ENCODE measurements around the gene CYTH1. TPM values are rescaled to one million over a fixed set of nuclear protein-coding genes. Genes with fewer than 3 reads are reported as not detected.

The CYTH1 gene
- total RNA-seq, 1 experiment from 2014 or later = 9.7 TPM

DNA sequence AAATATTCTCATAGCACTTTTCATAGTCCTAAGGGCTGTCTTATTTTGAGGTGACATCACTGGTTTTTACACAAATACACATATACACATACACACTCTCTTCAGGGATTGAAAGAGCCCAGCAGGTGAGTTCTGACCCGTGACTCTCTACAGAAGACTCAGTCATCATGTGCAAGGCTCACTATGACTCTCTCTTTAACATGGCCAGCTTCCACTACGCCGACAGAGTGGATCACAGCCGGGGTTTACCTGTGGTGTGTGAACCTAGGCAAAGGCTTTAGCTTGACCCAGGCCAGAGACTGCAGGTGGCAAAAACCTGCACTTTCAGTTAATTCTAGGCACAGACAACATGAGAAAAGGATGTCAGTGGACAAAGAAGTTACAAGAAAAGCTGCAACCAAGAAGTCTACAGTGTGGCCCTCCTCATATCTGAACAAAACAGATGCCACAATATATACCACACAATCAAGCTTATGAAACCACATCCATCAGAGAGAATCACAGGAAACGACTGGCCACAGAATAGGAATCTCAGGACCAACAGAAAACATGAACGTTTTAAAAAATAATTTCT is 56.5 kb downstream of the CYTH1 start:
- no peak overlapping the region for H2BK15ac ChIP-seq (ENCODE audit: low read depth, low read length)
- H2BK120ac ChIP-seq (ENCODE audit: low read depth, low read length, poor library complexity, severe bottlenecking) = no peak overlapping the region
- no peak overlapping the region for H3K27ac ChIP-seq (ENCODE audit: insufficient read length, low read depth, low read length)
- Mint-ChIP-seq H3K9me3 (no peaks in the 10 kb centered on the region), H3K27ac (no peak overlapping the region), H3K4me3 (no peak overlapping the region), H3K36me3 (ENCODE audit: insufficient read depth in 1 of 3, low read depth in 3 of 3) (no peaks in the 10 kb centered on the region), H3K4me1 (peaks cover 45 to 53% of the 10 kb centered on the region in 2 experiments), H3K27me3 (ENCODE audit: low read depth) (peaks cover 8% of the 10 kb centered on the region; the same call in 1 of the 2 replicates)
- no peak overlapping the region for H3K4me2 ChIP-seq (ENCODE audit: insufficient read depth, insufficient read length, low read length)
- WGBS (ENCODE audit: extremely low coverage, insufficient read length, low lambda C conversion rate) = no CpG with 5 or more reads among the region's 6 CpGs
- no peak overlapping the region for H3K18ac ChIP-seq (ENCODE audit: insufficient read length, low read depth, low read length)
- H4K20me1 ChIP-seq (ENCODE audit: control insufficient read depth, insufficient read depth, insufficient read length) = no peaks in the 10 kb centered on the region
- H3K79me1 ChIP-seq (ENCODE audit: insufficient read depth, low read depth, low read length, poor library complexity, severe bottlenecking) = no peaks in the 10 kb centered on the region
- no peak overlapping the region for H2BK12ac ChIP-seq (ENCODE audit: insufficient read length, low read depth, low read length)
- TF ChIP-seq, protein P1, sequence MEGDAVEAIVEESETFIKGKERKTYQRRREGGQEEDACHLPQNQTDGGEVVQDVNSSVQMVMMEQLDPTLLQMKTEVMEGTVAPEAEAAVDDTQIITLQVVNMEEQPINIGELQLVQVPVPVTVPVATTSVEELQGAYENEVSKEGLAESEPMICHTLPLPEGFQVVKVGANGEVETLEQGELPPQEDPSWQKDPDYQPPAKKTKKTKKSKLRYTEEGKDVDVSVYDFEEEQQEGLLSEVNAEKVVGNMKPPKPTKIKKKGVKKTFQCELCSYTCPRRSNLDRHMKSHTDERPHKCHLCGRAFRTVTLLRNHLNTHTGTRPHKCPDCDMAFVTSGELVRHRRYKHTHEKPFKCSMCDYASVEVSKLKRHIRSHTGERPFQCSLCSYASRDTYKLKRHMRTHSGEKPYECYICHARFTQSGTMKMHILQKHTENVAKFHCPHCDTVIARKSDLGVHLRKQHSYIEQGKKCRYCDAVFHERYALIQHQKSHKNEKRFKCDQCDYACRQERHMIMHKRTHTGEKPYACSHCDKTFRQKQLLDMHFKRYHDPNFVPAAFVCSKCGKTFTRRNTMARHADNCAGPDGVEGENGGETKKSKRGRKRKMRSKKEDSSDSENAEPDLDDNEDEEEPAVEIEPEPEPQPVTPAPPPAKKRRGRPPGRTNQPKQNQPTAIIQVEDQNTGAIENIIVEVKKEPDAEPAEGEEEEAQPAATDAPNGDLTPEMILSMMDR (conservative IDR thresholded peaks at IDR 0.05) = no peak
- H3K23ac ChIP-seq (ENCODE audit: insufficient read length, low read depth, low read length) = no peak overlapping the region
- H2AFZ ChIP-seq (ENCODE audit: low read length) = no peak overlapping the region
- H3K4me1 ChIP-seq (ENCODE audit: insufficient read depth, low read length) = peaks cover 17% of the 10 kb centered on the region; the same call in 1 of the 2 replicates
- no peak overlapping the region for H3K9ac ChIP-seq (ENCODE audit: extremely low read depth, insufficient read length, low read length)
- H2BK5ac ChIP-seq (ENCODE audit: insufficient read length, low read length) = no peak overlapping the region
- no peak overlapping the region for H3K4ac ChIP-seq (ENCODE audit: low read depth, low read length)
- H4K5ac ChIP-seq (ENCODE audit: insufficient read length, low read depth, low read length) = no peak overlapping the region
- H3T11ph ChIP-seq (ENCODE audit: low read length) = no peak overlapping the region
- DNase-seq = no peak
- no peak overlapping the region for H2AK5ac ChIP-seq (ENCODE audit: insufficient read length, low read length)
- peaks cover 12% of the 10 kb centered on the region for H3K23me2 ChIP-seq (ENCODE audit: insufficient read length, low read depth, low read length, poor library complexity, severe bottlenecking)
- H4K91ac ChIP-seq (ENCODE audit: insufficient read length, low read depth, low read length) = no peak overlapping the region
- H4K8ac ChIP-seq (replicated peaks; ENCODE audit: insufficient read length, low read depth, low read length) = no peak overlapping the region
- H3K27me3 ChIP-seq (ENCODE audit: insufficient read depth, low read length) = no peaks in the 10 kb centered on the region
- no peaks in the 10 kb centered on the region; the same call in 1 of the 2 replicates for H3K79me2 ChIP-seq (ENCODE audit: insufficient read depth, low read length)
- no peak overlapping the region for H2BK20ac ChIP-seq (ENCODE audit: low read depth, low read length, poor library complexity, severe bottlenecking)
- H3K9me3 ChIP-seq (ENCODE audit: control insufficient read depth, low read depth, low read length) = no peaks in the 10 kb centered on the region
- no peak overlapping the region for H3K56ac ChIP-seq (ENCODE audit: insufficient read length, low read depth, low read length)
- no peak overlapping the region for H3K14ac ChIP-seq (ENCODE audit: insufficient read depth, low read length)
